ENCODE results near the gene QRFPR.

- TF ChIP-seq CTCF (IDR thresholded peaks at IDR 0.05; ENCODE audit: poor library complexity), result no peak
- TF ChIP-seq EZH2 (IDR thresholded peaks at IDR 0.05; ENCODE audit: borderline replicate concordance), result no peak
- TF ChIP-seq EZH2phosphoT487 (IDR thresholded peaks at IDR 0.05; ENCODE audit: low read depth, severe bottlenecking, unreplicated experiment), result no peak
Measured at GRCh38 chr4:121373841-121374240, 7.0 kb downstream of the QRFPR start.
